Dermis microvascular lymphatic vessel endothelial cell (primary cell): ENCODE measurements around the gene PHLDB2. TPM values are rescaled to one million over a fixed set of nuclear protein-coding genes. Genes with fewer than 3 reads are reported as not detected.
A peak's percentile ranks its signal among the peaks of the same experiment; 100 is the strongest.

ENCODE experiments used
- DNase-seq, 2 donors: peaks; one replicate each; pipeline versions ENCODE4 v3.0.0 to v3.0.0-alpha.2; 2010; ENCODE audit warnings: low read depth in 2 of 2
- total RNA-seq: library from RNA; depleted of rRNA; stranded (reverse); fragments of >200 nt; gene quantifications from 2 replicates; pipeline ENCODE4 v1.2.1, GENCODE V29; 2014

Gene PHLDB2
- total RNA-seq, 1 donor from 2014 or later: 35.2 TPM

DNA sequence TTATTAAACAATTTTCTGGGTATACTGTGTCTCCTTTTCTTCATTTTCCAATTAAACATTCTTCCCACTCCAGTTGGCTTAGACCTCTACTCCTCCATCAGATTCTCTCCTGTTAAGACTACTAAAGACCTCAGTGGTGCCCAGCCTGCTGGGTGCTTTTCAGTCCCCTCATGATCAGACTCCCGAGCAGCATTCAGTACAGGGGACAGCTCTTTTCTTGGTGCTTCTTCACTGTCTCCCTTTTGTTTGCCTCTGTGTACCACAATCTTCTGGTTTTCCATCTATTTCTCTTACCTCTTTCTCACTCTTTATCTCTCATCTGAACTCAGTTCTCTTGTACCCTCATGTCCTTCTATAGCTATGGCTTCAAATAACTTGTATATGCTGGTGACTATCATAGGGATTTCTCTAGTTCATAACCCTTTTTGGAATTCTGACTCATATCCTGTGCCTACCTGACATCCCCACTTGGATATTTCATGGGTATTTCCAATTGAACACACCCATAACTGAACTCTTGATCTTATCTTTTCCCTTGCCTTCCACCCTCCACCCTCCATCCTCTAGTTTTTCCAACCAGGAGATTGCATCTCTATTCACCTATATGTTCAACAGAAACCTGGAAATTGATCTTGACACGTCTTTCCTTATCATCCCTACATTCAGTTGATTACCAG is 64.2 kb downstream of the PHLDB2 start:
- DNase-seq: peak in 1 of 2 donors; percentile 52

DNA sequence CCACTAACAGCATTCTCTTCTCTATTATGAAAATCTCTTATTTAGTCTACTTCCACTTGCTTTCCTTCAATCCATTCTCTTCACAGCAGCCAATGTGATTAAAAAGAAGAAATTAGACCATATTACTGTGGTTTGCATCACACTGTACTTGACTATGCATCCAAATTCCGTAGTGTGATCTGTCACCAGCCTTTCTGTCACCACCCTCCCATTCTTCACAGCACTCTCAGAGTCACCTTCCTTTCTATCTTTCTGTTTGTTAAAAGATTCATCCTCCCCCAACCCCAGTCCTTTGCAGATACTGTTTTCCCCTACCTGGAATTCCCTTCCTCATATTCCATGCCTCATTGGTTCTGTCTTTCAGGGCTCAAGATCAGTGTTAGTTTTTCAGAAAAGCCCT is 64.7 kb downstream of the PHLDB2 start:
- no peak for DNase-seq

DNA sequence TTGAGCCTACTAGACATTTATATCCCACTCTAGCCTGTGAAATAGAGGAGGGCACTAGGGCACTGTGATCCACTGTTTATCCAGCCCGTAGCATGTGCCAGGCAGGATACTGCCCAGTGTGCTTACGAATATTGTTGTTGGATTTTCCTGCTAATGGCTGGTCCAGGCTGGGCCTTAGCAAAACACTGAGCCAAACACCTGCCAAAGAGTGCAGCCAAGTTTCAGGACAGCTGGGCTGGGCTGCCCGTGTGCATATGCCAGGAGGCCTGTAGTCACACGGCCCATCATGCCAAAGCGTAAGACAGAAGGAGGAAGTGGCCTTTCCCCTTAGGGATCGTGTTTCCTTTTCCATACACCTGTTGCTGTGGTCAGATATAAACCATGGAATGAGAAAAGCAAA is 65.2 kb downstream of the PHLDB2 start:
- peak; percentile 99 for DNase-seq

DNA sequence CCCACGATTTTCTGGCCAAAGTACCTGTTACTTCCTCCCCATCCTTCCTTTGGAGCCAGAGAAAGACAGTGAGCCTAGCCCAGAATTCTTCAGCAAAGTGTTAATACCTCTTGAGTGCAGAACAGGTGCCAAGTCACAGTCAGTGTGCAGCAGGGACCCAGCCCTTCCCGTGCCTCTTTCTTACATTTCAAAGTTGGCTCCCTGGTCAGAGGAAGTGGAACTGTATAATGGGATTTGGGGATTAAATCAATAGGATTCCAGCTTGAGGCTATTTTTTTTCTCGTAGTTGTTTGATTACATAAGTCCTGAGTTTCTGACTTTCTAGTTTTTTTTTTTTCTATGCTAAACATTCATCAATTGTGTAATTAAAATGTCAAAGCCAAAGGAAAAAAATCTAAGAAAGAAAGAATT is 67.2 kb downstream of the PHLDB2 start:
- DNase-seq: no peak

DNA sequence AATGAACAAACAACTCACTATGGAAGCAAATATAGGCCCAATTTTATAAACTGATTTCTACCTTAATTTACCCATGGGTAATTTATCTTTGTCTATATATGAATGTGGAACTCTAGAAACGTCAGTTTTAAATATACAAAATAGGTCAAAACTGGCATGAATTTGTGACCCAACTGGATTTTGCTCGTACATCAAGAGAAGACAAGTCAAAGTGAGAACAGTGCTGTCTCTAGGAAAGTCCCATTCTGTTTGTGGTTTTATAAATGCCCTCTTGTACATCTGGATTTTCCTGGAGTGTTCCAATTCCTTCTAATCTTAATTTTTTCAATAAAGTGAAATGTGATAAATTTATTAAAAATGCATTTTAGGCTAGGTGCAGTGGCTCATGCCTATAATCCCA is 69.5 kb downstream of the PHLDB2 start:
- DNase-seq: no peak

DNA sequence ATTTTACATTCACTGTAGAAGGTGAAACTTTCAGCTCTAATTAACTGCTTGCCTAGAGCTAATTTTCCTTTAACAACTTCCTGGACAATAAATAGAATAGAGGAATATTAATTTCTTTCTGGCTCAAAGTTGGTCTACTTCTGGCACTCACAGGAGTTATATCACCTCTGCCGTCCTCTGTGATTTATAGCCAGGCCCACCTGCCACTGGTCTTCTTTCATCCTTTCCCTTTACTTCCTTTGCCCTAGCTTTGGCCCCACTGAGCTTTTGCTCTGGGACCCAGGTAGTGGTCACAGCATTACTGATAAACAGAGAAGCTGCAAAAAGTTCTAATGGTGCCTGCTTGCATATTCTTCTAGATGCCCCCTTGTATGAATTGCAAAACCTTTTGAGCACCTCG is 70.4 kb downstream of the PHLDB2 start:
- DNase-seq: no peak

DNA sequence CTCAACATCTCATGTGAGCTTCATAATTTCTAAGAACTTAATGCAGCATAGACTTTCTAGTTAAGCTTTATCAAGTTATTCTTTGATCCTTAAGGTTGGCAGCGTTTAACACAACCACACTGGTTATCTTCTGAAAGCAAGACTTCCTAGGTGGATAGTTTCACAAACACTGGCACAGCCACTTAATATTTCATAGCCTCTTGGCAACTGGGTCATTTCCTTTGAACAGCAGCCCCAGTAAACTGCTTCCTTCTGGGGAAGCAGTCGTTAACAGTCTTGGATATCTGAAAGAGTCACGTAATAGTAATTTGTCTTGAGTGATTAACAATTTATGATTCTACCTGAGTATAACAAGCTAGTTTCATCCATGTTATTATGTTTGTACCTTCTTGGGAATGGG is 73.9 kb downstream of the PHLDB2 start:
- DNase-seq: peak in 1 of 2 donors; percentile 64

DNA sequence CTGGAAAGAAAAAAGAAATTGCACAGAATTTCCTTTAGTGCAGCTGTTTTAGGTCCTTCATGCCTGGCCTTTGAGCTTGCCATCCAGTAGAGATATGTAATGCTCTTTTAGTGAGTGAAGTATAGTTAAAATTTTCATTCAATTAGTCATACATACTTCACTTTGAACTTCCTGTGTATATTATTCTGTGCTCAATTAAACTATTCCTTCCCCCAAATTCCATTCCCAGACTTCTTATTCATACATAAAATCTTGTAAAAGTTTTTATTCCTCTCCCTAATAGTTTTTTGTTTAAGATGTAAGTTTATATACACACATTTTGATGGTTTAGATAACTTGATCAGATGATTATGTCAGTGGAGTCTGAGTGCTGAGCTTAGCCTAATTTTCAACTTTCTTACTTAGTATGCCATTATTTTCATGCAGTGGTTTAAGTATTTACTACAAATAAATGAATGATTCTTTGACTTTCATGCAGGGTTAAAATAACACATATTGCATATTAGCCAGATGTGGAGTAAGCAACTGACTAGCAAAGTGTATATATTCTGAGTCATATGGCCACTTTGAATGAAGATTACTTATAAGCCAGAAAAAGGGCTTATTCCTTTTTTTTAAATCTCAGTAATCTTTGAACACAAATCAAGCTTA is 77.3 kb downstream of the PHLDB2 start:
- peak in 1 of 2 donors; percentile 69 for DNase-seq

DNA sequence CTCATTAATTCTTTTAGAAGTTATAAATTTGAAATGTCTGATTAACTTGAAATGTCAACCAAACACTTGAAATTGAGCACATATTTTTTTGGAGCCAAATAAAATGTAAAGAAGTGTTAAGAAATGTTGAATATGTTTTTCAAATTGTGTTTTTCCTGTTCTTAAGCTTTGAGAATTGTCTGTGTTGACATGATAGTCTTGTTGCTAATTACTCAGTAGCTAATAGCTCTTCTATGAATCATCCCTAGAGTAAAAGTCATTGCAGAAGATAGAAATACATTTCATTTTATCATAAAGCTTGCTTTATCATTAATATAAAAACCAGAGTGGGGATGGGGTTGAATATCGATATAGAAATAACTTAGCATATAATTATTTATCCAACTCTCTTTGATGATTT is 77.9 kb downstream of the PHLDB2 start:
- no peak for DNase-seq

DNA sequence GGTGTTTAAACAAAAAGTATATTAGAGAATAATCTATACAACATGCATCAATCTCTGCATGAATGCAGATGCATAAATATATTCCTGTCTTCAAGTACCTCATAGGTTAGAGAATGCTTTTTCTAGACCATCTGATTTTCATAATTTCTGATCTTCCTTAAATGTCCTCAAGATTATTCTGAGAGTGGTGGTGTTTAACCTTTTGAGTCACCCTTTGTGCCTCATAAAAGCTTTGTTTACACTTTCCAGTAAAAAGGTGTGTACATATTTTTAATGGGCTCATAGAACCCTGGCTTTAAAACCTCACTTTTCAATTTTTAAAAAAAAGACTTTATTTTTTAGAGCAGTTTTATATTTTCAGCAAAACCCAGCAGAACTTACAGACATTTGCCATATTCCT is 78.8 kb downstream of the PHLDB2 start:
- no peak for DNase-seq

DNA sequence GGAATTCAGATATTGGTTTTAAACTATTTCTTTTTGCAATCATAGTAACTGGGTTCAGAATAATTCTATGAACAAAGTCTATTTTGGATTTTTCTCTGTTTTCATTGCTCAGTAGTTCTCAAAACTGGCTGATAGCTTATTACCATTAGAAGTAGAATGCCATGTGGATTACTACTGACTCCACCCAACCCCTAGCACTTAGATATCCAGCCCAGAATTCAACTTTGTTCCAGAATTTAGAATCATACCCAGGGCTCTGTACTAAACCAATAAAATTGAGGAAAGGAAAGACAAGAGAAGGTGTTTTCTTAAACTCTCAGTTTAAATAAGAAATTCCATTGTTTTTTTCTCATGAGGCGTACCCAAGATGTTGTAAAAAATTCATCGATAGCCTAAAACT is 80.8 kb downstream of the PHLDB2 start:
- no peak for DNase-seq

DNA sequence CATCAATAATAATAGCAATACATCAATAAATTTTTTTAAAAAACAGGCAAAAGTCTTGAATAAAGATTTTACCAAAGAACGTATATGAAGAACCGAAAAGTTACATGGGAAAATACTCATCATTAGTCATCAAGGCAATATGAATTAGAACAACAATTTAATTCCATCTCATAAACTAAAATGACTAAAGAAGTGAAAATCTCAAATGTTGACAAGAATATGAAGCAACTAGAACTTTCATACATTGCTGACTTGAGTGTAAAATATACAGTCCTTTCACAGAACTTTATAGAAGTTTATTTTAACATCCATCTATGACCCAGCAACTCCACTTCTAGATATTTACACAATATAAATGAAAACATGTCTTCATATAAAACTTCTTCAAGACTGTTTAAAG is 84.5 kb downstream of the PHLDB2 start:
- no peak for DNase-seq

DNA sequence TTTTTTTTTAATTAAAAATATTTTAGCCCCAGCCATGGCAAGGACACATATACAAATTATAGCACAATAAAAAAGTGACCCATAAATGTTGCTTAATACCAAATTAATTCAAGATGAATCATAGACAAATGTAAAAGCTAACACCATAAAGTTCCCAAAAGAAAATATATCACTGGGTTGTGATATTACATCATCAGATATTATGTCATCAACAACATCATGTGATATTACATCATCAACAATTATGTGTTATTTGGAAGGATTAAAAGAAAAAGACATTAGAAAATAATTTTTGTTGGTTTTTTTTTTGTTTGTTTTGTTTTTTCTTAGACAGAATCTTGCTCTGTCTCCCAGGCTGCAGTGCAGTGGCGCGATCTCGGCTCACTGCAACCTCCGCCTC is 85.3 kb downstream of the PHLDB2 start:
- DNase-seq: no peak

DNA sequence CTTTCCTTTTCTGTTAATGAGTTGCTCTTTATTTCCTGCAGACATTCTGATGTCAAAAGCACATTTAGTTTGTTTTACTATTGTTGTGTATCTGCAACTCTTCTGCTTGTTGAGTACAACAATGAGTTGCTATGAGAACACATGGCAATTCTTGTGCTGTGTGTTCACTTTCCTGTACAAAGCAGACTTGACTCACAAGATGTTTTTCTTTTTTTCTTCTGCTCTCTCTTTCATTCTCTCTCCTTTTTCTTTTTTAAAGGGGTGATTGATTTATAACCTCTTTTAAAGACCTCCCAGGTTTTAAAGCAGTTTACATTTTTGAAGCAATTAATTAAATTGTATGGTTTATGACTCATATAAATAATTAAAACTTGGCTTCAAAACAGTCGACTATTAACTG is 88.2 kb downstream of the PHLDB2 start:
- DNase-seq: peak in 1 of 2 donors; percentile 90

DNA sequence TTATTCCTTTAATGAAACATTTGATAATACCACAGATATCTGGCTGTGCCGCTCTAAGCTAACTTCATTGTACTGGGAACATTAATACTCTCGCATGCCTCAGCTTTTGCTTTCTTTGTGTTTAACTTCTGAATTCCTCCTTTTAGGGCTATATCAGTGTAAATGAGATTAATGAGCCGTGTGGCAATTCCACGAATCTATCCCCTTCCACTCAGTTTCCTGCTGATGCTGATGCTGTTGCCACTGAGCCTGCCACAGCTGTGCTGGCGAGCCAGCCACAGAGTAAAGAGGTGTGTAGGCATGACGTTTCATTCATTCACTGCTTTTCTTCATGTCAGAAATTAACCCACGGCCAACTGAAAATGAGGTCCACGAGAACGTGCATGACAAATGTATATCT is 89.7 kb downstream of the PHLDB2 start:
- DNase-seq: no peak

DNA sequence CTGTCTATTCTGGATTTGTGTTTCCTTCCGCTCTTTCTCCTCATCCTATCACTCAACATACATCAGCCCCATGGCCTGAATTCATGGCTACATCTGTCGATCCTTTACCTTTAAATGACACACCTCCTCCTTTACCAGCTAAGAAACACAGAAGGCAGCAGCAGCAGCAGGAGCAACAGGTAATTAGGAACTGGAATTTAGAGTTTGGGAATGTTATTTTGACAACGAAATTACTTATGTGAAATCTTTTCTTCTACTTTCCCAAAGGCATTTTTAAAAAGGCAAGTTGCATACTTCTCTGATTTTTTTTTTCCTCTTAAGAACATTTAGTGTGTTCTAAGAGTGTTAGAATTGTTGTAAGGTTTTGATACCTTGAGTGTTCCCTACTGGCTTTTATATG is 90.6 kb downstream of the PHLDB2 start:
- no peak for DNase-seq

DNA sequence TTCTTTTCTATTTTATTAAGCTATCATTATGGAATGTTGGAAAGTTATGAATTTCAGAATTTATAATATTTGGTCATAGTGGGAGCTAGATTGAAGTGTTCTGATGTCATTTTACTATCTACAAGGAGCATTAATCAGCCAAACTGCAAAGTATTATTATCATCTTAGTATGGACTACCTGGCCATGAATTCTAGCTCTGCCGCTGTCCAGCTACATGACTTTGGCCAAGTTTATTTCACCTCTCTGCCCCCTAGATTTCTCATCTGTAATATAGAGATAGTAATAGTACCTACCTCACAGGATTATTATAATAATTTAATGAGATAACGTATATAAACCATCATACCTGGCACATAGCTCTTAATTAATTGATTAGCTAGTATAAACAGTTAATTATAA is 92.0 kb downstream of the PHLDB2 start:
- no peak for DNase-seq

DNA sequence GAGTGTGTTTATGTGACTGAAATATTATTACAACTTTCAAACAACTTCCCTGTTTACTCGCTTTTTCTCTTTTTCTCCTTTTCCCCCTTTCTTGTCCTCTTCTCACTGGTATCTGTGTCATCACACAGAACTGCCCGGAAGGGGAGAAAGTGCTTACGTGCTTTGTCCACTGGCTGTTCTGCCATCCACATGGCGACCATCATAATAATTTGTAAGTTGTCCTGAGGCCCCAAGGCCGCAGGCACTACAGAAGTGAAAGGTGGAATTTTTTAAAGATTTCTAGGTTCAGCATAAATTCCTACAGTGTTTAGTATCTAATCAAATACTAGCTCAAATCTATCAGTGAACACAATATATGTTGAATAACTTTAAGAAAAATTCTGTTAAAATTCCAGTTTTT is 93.0 kb downstream of the PHLDB2 start:
- no peak for DNase-seq

DNA sequence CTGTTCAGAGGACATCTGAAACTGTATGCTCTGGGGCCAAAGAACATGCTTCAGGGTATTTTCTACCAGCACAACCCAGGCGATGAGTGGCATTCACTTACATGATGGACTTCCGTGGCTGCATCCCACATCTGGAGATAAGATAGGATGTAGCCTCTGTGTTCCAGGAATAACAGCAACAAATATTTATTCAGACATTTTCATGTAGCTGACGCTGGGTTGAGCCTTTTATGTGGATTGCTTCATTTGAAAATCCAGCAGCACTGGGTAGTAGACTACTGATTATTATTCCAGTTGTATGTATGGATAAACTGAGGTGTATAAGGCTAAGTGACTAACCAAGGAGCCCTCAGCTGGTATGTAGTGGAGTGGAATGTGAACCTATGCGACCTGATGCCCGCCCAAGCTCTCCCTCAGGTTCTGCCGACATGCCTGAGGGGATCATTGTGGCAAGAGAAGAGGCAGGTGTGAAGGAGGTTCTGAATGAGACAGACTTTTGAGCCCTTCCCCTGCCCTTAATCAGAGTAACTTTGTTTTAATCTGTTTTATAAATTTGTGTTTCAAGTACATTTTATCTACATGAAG is 93.9 kb downstream of the PHLDB2 start:
- DNase-seq: no peak

DNA sequence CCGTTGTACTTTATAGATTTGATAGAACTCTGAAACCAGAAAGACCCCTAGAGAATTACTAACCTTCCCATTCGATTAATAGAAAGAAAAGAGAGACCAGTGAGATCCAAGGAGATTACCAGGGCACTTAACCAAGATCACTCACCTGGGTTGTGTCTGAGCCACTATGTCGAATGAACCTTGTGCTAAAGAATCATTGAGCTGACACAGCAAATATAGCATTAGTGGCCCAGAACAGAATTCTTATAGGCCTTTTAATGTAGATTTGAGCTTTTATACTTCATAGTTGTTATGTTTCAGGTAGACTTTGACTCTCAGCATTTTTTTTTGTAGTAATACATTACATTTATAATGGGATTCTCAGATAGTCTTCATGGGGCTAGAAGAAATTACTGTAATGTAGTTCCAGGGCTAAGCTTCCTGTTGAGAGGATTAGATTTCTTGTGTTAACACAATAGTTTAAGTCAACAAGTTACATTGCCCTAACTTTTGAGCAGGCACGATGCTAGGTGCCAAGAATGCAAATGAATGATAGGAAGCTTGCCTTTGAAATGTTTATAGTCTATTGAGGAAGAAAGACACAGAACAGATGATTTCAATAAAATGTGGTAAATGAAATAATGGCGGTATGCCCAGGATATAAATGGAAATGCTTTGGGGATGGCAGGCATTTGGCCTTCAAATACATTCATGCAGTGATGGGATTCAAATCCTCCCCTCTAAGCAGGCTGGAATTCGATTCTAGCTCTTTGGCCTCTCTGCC is 95.3 kb downstream of the PHLDB2 start:
- DNase-seq: peak in 1 of 2 donors; percentile 71

DNA sequence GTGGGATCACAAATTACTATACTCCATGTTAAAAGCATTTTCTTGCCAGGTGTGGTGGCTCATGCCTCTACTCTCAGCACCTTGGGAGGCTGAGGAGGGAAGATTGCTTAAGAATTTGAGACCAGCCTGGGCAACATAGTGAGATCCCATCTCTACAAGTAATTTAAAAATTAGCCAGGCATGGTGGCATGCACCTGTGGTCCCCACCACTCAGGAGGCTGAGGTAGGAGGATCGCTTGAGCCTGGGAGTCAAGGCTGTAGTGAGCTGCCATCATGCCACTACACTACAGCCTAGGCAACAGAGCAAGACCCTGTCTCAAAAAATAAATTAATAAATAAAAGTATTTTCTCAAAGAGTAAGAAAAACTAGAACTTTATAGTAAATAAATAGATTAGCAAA is 96.8 kb downstream of the PHLDB2 start:
- no peak for DNase-seq

DNA sequence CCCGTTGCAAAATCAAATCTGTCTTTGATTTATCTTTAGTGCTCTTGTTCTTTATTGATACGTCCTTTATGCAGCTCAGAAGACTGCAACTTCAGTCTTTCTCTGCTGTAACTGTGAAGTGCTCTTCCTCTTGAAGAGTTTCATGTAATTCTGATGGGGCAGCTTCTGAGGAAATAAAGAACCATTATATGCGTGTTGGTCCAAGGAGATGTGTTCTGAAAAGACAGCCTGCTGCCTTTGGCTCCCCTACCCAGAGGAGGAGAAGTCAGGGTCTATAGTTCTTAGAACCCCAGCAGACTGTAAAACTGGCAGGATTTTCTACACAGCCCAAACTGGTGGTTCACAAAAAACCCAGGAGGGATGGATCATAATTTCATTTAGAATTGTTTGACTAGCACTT is 97.4 kb downstream of the PHLDB2 start:
- no peak for DNase-seq
